HG03196 (cell line): ENCODE measurements around the gene SEPTIN10.
"Not testable (repeated sequence)": the region's sequence is repeated elsewhere in the genome, so short reads cannot be mapped to it uniquely, and the experiment has no call there.

Experiments used
- ATAC-seq: cut with Tn5 transposase; IDR thresholded peaks from one replicate; pipeline ENCODE4 v1.9.1; 2021; ENCODE audit not compliant: unreplicated experiment

The SEPTIN10 gene

DNA sequence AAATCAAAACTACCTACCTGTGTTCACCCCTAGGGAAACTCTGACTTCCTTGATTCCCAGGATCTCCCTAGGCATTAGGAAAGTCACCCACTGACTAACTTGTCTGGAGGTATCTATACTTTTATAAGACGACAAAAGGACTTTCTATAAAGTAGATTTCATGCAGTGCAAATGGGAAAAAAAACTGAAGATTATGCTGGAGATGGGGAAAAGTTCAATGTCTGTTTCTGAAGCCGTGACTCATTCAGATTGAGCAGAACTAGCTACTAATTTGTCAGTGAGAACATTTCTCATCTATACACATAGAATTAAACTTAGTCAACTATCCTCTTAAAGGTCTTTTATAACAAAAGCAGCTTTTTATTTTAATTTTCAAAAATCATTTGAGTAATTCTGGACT, 6.0 kb downstream of the SEPTIN10 start:
- ATAC-seq = no peak

DNA sequence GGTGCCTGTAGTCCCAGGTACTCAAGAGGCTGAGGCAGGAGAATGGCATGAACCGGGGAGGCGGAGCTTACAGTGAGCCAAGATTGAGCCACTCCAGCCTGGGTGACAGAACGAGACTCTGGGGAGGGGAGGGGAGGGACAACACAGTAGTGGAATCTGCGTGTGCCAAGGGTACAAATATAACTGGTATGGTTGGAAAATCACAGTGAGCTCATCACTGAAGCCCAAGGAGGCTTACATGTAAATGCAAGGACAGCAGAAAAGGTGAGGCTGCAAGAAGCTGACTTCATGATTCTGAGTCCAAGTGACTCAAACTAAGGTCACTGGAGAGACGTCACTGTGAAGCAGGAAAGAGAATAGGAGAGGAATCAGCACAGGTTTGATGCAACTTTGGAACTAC, 9.2 kb downstream of the SEPTIN10 start:
- no peak for ATAC-seq

DNA sequence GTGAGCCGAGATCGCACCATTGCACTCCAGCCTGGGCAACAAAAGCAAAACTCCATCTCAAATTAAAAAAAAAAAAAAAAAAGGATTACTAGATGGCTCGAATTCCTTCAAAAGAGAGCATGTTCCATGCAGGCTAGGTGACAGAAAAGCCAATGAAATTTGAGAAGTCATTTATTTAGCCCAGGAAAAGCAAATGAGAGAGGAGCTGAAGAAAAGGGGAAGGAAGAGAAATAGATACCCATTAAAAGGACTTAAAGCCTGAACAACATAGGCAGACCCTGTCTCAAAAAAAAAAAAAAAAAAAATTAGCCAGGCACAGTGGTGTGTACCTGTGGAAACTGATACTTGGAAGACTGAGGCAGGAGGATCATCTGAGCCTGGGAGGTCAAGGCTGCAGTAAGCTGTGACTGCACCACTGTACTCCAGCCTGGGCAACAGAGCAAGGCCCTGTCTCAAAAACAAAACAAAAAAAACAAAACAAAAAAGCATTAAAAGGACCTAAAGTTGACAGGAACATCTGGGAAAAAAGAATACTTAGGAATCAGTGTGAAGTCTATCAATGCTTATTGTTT, 11.1 kb downstream of the SEPTIN10 start:
- ATAC-seq = no peak

GRCh38 chr2:109601783-109602182, 12.0 kb downstream of the SEPTIN10 start:
- ATAC-seq = no peak

DNA sequence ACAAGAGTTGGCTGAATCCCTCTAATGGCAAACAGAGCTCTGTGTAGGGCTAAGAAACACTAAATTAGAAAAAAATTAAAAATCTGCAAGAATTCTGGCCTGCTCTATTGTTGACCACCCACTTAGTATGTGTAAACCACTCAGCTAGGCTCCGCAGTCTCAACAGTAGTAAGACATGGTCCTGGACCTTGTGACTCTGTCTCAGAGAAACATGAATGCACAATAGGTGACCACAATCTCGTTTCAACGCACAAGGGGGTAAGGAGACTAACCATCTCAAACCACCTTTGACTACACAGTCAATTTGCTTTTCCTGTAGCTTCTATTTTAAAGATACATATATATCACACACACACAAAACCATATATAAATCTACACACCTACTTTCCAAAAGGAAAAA, 16.5 kb downstream of the SEPTIN10 start:
- no peak for ATAC-seq

DNA sequence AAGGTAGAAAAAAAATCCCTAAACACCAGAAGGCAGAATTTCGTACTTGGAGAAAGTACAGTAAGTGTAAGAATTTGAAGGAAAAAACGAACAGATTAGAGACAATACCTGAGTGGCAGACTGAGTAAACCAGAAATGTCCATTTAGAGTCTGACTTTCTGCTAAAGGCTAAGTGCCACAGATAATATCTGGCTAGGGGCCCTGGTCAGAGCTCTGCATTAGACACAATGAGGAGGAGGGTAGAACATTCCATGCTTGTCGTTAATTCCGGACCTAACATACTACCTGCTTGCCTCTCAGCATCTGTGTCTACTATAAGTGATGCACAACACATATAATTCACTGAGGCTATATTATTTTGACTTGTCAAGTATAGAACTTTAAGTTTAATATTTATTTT, 18.1 kb downstream of the SEPTIN10 start:
- ATAC-seq = no peak

- ATAC-seq = no peak
These were observed 19.4 kb downstream of the SEPTIN10 start for GRCh38 chr2:109594246-109594885.

- ATAC-seq = no peak
These were observed 20.9 kb downstream of the SEPTIN10 start for GRCh38 chr2:109592905-109593304.

DNA sequence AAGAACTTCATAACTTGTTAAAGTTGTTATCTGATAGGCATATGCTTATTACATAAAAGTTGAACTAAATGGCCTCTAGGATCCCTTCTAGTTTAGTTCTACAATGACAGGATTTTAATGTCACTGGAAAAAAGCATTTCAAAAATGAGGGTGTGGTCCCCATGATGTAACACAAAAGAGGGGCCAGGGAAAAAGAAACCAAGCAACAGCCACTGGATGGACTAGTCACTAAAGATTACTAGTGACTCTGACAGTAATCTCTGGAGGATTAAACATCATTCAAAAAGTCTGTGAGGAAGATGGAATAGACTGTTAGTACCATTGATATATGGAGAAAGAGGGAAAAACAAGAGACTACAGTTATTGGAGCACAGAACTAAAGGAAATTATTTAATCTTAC, 22.6 kb downstream of the SEPTIN10 start:
- no peak for ATAC-seq

DNA sequence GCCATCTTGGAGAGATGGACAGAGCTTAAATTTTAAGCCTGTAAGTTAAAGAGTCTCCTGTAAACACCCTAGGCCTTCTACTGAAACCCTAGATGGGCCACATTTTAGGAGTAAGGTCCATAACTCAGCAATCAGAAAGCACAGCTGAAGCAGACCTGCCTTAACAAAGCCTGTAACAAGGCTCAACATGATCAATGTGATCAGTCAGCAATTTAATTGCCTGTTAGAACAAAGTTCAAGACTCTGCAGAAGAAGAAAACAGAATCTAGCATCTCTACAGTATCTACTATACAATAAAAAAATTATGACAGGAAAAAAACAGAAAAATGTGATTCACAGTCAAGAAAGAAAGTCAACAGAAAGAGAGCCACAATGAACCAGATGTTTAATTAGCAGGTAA, 27.1 kb downstream of the SEPTIN10 start:
- ATAC-seq = no peak

- ATAC-seq = no peak
These were observed 30.6 kb downstream of the SEPTIN10 start for GRCh38 chr2:109582928-109583895.

- ATAC-seq = not testable (repeated sequence)
These were observed 36.1 kb downstream of the SEPTIN10 start for GRCh38 chr2:109577630-109578029.

- ATAC-seq = no peak
These were observed 38.4 kb downstream of the SEPTIN10 start for GRCh38 chr2:109575373-109575772.

DNA sequence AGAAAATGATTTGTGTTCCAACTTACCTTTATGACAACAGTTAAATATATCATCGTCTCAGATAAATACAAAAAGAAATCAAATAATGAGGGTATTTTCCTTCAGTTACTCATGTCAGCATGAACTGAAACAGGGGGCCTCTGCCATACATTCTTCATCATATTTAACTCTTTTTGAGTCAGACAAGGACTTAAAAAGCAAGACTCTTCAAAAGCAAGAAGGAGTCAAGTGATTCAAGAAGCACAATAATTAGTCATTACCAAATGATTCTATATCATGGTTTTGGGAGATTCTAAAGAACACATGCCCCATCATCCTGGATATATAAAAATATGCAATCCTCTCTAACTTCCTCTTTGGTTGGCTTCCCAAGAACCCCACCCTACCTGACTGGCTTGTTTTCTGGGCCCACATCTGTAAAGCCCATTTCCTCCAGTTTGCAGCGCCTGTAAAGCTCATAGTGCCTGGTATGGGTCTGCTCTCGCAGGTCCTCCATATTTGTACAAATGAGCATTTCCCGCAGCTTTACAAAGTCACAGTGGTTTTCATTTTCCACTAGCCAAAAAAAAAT, 49.7 kb downstream of the SEPTIN10 start:
- no peak for ATAC-seq

DNA sequence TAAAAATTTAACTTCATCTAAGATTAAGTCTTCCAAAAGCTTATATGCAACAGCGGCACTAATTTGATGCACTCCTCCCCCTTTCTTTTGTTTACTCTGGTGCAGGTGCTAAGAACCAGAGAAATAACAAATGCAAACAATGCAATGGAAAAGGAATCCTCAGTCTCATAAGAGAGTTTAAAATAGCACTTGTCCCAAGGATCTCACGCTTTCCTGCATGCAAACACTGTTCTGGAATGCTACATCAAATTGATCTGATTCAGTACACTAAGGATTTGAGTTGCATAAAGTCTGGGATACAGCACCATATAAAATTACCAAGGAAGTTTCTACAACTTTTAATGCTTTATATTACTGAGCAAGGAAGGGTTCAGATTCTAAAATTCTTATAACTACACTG, 50.5 kb downstream of the SEPTIN10 start:
- ATAC-seq = no peak

DNA sequence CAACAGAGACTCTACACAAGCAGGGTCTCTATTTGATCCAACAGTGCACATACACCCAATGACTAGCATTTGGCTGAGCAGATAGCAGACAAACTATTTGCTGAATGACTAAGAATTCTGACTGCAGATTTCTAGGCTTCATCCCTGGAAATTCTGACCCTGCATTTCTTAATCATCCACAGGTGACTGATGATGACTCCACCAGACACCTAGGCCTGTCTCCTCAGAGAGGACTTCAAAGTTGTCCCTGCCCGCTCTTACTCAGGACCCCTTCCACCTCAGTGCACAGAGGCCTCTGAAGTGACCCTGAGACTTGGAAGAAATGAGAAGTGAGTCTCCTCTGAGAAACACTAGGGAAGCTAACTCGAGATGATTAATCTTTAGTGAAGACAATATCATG, 51.3 kb downstream of the SEPTIN10 start:
- no peak for ATAC-seq

- no peak for ATAC-seq
These were observed 53.5 kb downstream of the SEPTIN10 start for GRCh38 chr2:109560265-109560664.

- no peak for ATAC-seq
These were observed 55.5 kb downstream of the SEPTIN10 start for GRCh38 chr2:109558076-109558882.

DNA sequence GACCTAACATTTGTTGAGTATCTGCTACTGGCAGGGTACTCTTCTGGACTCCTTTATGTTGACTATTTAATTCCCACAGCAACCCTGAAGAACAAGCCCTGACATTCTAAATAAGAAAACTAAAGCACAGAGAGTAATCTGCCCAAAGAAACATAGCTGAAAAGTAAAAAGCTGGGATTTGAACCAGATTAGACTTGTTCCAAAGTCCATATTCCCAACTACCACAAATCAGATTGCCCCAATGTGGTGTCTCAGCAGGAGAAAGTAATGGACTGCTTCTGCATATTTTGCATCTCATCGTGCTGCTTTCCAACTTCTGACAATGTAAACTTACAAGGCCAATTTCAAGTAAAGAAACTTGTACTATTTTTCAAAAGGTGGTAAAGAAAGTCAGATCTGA, 56.5 kb downstream of the SEPTIN10 start:
- ATAC-seq = no peak

GRCh38 chr2:109555346-109555900, 58.3 kb downstream of the SEPTIN10 start:
- no peak for ATAC-seq
